Activated naive CD8-positive, alpha-beta T cell treated with anti-CD3 and anti-CD28 coated beads, Interleukin-2, amount 50 U/mL, for 16 hours (primary cell): ENCODE results near the gene ZSCAN26.

ENCODE experiments used
- DNase-seq: peaks from one replicate; pipeline ENCODE4 v3.0.0-alpha.2; 2020; ENCODE audit warnings: low read depth, low spot score

ZSCAN26 gene

DNA sequence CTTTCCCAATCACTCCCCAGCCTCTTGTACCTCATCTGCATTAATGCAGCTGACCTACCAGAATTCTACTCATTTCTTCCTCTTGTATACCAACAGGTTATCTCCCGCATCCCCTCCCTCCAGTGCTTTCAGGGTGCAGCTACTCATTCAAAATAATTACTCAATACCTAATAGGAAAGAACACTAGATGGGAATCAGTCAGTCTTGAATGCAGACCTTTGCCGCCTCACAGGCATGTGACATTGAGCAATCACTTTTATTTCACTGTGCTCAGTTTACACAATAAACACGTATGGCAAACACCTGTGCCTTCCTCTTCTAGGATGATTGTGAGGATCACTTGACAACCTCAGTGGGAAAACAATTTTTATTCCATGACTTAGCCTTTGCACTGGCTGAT is 55.7 kb downstream of the ZSCAN26 start:
- no peak for DNase-seq

DNA sequence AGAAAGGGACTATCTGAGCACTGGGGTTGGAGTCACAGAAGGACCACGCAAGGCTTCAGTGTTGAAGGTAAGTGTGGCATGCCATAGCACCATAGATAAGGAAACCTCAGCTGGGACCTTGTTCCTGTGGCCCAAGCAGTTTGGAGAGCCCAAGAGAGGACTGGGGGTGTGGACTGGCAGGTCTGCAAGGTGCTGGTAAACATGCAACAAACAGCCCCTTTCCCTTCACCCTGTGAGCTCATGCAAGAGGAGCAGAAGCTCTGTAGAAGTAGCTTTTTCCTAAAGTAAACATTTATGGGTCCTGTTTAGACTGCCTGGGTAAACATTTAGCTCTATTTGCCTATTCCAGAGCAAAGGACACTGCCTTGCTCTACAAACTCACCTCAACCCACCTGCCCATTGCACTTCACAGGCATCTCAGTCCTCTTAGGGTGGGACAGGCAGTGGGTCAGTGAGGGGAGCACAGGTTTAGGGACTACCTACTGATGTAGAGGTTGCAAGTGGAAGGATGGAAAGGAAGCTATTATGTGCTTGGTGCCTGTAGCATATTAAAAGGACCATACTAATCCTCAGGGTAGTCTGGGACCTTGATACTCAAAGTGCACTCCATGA is 57.0 kb downstream of the ZSCAN26 start:
- no peak for DNase-seq

DNA sequence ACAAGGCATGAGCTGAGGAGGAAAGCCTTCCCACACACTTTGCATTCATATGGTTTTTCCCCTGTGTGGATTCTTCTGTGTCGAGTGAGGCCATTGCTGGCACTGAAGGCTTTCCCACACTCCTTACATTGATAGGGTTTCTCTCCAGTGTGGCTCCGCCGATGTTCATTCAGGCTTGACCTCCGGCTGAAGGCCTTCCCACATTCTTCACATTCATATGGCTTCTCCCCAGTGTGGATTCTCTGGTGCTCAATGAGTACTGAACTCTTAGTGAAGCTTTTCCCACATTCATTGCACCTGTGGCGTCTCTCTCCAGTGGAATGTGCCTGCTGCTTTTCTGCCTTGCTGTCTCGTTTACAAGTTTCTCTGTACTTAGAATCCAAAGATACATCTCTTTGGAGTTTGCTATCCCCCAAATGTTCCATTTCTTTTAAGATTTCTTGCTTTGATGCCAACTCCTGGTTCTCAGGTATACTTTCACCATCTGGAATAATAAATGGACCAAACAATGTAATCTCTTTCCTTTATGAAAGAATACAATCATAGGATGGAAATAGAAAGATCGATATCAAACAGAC is 59.5 kb downstream of the ZSCAN26 start:
- no peak for DNase-seq
